HG02885 (cell line): ENCODE measurements around the gene KIR3DL3.
"Not testable (repeated sequence)": the region's sequence is repeated elsewhere in the genome, so short reads cannot be mapped to it uniquely, and the experiment has no call there.

ENCODE experiments used
- ATAC-seq: cut with Tn5 transposase; IDR thresholded peaks from one replicate; pipeline ENCODE4 v1.9.1; 2021; ENCODE audit warnings: mild to moderate bottlenecking; ENCODE audit not compliant: unreplicated experiment, poor library complexity

Gene KIR3DL3

DNA sequence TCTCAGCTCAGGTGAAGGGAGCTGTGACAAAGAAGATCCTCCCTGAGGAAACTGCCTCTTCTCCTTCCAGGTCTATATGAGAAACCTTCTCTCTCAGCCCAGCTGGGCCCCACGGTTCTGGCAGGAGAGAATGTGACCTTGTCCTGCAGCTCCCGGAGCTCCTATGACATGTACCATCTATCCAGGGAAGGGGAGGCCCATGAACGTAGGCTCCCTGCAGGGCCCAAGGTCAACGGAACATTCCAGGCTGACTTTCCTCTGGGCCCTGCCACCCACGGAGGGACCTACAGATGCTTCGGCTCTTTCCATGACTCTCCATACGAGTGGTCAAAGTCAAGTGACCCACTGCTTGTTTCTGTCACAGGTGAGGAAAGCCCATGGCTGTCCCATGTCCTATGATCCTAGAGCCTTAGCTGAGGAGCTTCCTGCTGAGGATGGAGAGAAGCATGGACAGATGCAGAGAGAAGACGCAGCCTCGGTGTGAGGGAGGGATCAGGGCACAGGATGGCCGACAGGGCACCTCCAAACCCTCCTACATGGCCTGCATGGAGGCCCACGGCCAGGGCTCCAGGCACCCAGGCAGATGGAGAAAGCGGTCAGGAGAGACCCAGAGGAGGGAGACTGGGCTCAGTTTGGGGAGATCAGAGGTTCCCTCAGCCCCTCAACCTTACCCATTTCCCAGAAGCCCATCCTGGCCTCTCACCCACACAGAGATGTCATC is 51.0 kb downstream of the KIR3DL3 start:
- ATAC-seq: not testable (repeated sequence)

DNA sequence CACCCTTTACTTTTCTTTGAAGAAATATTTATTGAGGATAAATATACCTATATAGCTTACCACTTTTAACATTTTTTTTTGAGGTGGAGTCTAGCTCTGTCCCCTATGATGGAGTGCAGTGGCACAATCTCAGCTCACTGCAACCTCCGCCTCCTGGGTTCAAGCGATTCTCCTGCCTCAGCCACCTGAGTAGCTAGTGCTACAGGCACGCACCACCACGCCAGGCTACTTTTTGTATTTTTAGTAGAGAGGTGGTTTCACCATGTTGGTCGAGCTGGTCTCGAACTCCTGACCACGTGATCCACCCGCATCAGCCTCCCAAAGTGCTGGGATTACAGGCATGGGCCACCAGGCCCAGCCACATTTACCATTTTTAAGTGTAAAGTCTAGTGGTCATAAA is 51.6 kb downstream of the KIR3DL3 start:
- ATAC-seq: not testable (repeated sequence)

DNA sequence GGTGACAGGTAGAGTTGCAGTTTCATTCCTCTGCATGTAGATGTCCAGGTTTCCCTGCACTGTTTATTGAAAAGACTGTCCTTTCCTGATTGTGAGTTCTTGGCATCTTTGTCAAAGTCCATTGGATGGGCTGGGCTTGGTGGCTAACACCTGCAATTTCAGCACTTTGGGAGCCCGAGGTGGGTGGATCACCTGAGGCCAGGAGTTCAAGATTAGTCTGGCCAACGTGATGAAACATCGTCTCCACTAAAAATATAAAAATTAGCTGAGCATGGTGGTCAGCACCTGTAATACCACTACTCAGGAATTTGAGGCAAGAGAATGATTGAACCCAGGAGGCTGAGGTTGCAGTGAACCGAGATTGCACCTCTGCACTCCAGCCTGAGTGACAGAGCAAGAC is 53.6 kb downstream of the KIR3DL3 start:
- not testable (repeated sequence) for ATAC-seq

DNA sequence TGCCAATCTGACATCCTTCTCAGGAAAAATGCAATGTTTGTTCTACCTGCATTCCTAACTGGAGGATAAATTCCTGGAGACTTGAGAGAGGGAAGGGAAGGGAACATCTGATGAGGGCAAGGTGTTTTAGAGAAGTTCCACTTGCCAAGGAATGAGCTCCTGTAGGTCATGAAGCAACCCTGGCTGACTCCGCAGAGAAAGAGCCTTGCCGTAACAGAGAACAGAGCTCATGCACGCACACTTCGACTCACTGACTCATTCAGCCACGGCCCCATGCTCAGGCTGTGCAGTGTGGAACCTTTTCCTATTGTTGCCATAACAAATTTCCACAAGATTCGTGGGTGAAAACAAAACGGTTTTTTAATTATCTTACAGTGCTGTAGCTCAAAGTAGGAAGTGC is 54.7 kb downstream of the KIR3DL3 start:
- ATAC-seq: not testable (repeated sequence)

DNA sequence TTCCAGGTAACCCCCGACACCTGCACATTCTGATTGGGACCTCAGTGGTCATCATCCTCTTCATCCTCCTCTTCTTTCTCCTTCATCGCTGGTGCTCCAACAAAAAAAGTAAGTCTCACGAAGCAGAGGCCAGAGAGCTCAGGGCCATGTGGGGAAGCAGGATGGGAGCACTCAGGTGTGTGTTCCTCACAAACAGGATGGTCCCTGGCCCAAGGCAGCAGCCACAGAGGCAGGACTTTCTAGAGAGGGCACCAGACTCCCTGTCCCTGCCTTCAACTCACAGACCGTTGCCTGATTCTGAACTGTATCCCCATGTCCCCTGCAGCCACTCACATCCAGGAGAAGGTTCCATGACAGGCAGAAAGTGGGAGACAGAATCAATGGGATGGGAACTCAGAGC is 58.7 kb downstream of the KIR3DL3 start:
- ATAC-seq: not testable (repeated sequence)
